Loucy (cell line): Measurements from ENCODE around the gene CD207.

Experiments used
- H2AFZ ChIP-seq: fragments of 200-600 bp; sonication (generic); 2 replicates; pipeline ENCODE4 v1.6.0; 2016; ENCODE audit warnings: antibody characterized with exemption, mild to moderate bottlenecking, low read length, moderate library complexity
- H3F3A ChIP-seq: fragments of 200-600 bp; 2 replicates; pipeline ENCODE4 v1.6.0; 2016; ENCODE audit warnings: antibody characterized with exemption, low read depth, mild to moderate bottlenecking
- H3K27me3 ChIP-seq: fragments of 200-600 bp; sonication (generic); 2 replicates; pipeline ENCODE4 v1.6.1; 2014; ENCODE audit warnings: low read length, mild to moderate bottlenecking; ENCODE audit not compliant: insufficient read depth, poor library complexity, severe bottlenecking
- H3K36me3 ChIP-seq: fragments of 200-600 bp; sonication (generic); 2 replicates; pipeline ENCODE4 v1.6.1; 2016; ENCODE audit warnings: low read length; ENCODE audit not compliant: insufficient read depth
- H3K4me1 ChIP-seq: fragments of 200-600 bp; sonication (generic); 2 replicates; pipeline ENCODE4 v1.5.1; 2014; ENCODE audit warnings: low read length, mild to moderate bottlenecking; ENCODE audit not compliant: insufficient read depth, poor library complexity, severe bottlenecking
- H3K4me2 ChIP-seq: fragments of 200-600 bp; sonication (generic); 2 replicates; pipeline ENCODE4 v1.6.0; 2014; ENCODE audit warnings: antibody characterized with exemption, low read length, low read depth, mild to moderate bottlenecking; ENCODE audit not compliant: poor library complexity, severe bottlenecking
- H3K4me3 ChIP-seq: fragments of 200-600 bp; sonication (generic); 2 replicates; pipeline ENCODE4 v1.5.1; 2014; ENCODE audit warnings: low read length, mild to moderate bottlenecking, mixed read lengths; ENCODE audit not compliant: poor library complexity, severe bottlenecking
- H3K79me2 ChIP-seq: fragments of 200-600 bp; sonication (generic); 2 replicates; pipeline ENCODE4 v1.6.1; 2014; ENCODE audit warnings: low read length; ENCODE audit not compliant: insufficient read depth
- H3K9ac ChIP-seq: fragments of 200-600 bp; sonication (generic); 2 replicates; pipeline ENCODE4 v1.6.0; 2014; ENCODE audit warnings: mild to moderate bottlenecking, low read depth, low read length, moderate library complexity; ENCODE audit not compliant: poor library complexity, severe bottlenecking
- H3K9me2 ChIP-seq: fragments of 200-600 bp; sonication (generic); replicated peaks from 2 replicates; pipeline ENCODE4 v1.6.1; 2016; ENCODE audit warnings: low read depth, low read length, mixed read lengths
- H3K9me3 ChIP-seq: fragments of 200-600 bp; sonication (generic); 2 replicates; pipeline ENCODE4 v1.6.1; 2014; ENCODE audit warnings: mild to moderate bottlenecking, antibody characterized with exemption, low read length, low read depth; ENCODE audit not compliant: insufficient read depth
- H4K20me1 ChIP-seq: fragments of 200-600 bp; sonication (generic); 2 replicates; pipeline ENCODE4 v1.6.0; 2014; ENCODE audit warnings: antibody characterized with exemption, low read length, mild to moderate bottlenecking; ENCODE audit not compliant: insufficient read depth, poor library complexity, severe bottlenecking
- CTCF ChIP-seq: fragments of 200-600 bp; sonication (generic); conservative IDR thresholded peaks from 2 replicates; pipeline ENCODE4 v1.5.1; 2014; ENCODE audit warnings: mild to moderate bottlenecking, antibody characterized with exemption, low read length
- EZH2phosphoT487 ChIP-seq: fragments of 200-600 bp; IDR thresholded peaks from 2 replicates; pipeline ENCODE4 v1.6.1; 2018; ENCODE audit warnings: antibody characterized with exemption, mild to moderate bottlenecking, moderate library complexity, borderline replicate concordance

CD207 gene

GRCh38 chr2:70831861-70832260 lies 3.8 kb downstream of the CD207 start:
- H3K9me2 ChIP-seq, result no peaks in the 10 kb centered on the region
- TF ChIP-seq CTCF (no peak), EZH2phosphoT487 (no peak)
- H3F3A ChIP-seq, result no peaks in the 10 kb centered on the region
- no peaks in the 10 kb centered on the region for H3K9me3 ChIP-seq
- H3K27me3 ChIP-seq, result no peaks in the 10 kb centered on the region
- no peaks in the 10 kb centered on the region for H3K79me2 ChIP-seq
- H4K20me1 ChIP-seq, result no peaks in the 10 kb centered on the region
- no peak overlapping the region for H3K4me2 ChIP-seq
- no peaks in the 10 kb centered on the region for H3K4me1 ChIP-seq
- no peaks in the 10 kb centered on the region for H3K36me3 ChIP-seq
- no peak overlapping the region for H2AFZ ChIP-seq
- H3K9ac ChIP-seq, result no peak overlapping the region
- H3K4me3 ChIP-seq, result no peak overlapping the region

GRCh38 chr2:70830366-70830765 lies 5.2 kb downstream of the CD207 start:
- H4K20me1 ChIP-seq, result no peaks in the 10 kb centered on the region

GRCh38 chr2:70829916-70830315 lies 5.7 kb downstream of the CD207 start:
- no peaks in the 10 kb centered on the region for H3K27me3 ChIP-seq

More at GRCh38 chr2:70830366-70830765, 5.2 kb downstream of the CD207 start:
- H3K9ac ChIP-seq, result no peak overlapping the region
- no peak overlapping the region for H3K4me3 ChIP-seq
- H2AFZ ChIP-seq, result no peak overlapping the region
- TF ChIP-seq CTCF (no peak), EZH2phosphoT487 (no peak)
- H3F3A ChIP-seq, result no peaks in the 10 kb centered on the region
- no peaks in the 10 kb centered on the region for H3K4me1 ChIP-seq
- H3K79me2 ChIP-seq, result no peaks in the 10 kb centered on the region
- H3K9me3 ChIP-seq, result no peaks in the 10 kb centered on the region
- no peak overlapping the region for H3K4me2 ChIP-seq
- H3K9me2 ChIP-seq, result no peaks in the 10 kb centered on the region
- H3K27me3 ChIP-seq, result no peaks in the 10 kb centered on the region
- no peaks in the 10 kb centered on the region for H3K36me3 ChIP-seq

More at GRCh38 chr2:70829916-70830315, 5.7 kb downstream of the CD207 start:
- Histone ChIP-seq H2AFZ (no peak overlapping the region; the same call in 1 of the 2 replicates), H4K20me1 (no peaks in the 10 kb centered on the region), H3K4me1 (no peaks in the 10 kb centered on the region), H3K9me3 (no peaks in the 10 kb centered on the region), H3K9me2 (no peaks in the 10 kb centered on the region), H3K4me2 (no peak overlapping the region), H3K9ac (no peak overlapping the region), H3F3A (no peaks in the 10 kb centered on the region), H3K4me3 (no peak overlapping the region), H3K36me3 (no peaks in the 10 kb centered on the region), H3K79me2 (no peaks in the 10 kb centered on the region)
- TF ChIP-seq EZH2phosphoT487 (no peak), CTCF (no peak)
